ENCODE measurements around the gene NPTN. TPM values are rescaled to one million over a fixed set of nuclear protein-coding genes. Genes with fewer than 3 reads are reported as not detected.

The NPTN gene
- total RNA-seq, 1 experiment from 2014 or later: 164 TPM

- no peak for DNase-seq
- Histone ChIP-seq H3F3A (ENCODE audit: low read length, unreplicated experiment) (no peaks in the 10 kb centered on the region), H3K27me3 (ENCODE audit: low read length) (no peaks in the 10 kb centered on the region), H3K79me2 (ENCODE audit: low read length) (peaks cover 6% of the 10 kb centered on the region), H2AFZ (ENCODE audit: low read length) (no peak overlapping the region), H4K20me1 (ENCODE audit: low read length) (no peaks in the 10 kb centered on the region), H3K27ac (ENCODE audit: low read length) (no peak overlapping the region), H3K9ac (ENCODE audit: low read length) (no peak overlapping the region), H3K4me3 (ENCODE audit: low read length) (no peak overlapping the region), H3K9me3 (ENCODE audit: low read length) (no peaks in the 10 kb centered on the region), H3K9me2 (replicated peaks; ENCODE audit: low read length) (no peaks in the 10 kb centered on the region), H3K4me1 (ENCODE audit: insufficient read depth, low read length) (peaks cover 18% of the 10 kb centered on the region), H3K36me3 (ENCODE audit: low read depth, low read length) (no peaks in the 10 kb centered on the region), H3K4me2 (ENCODE audit: low read length) (no peak overlapping the region)
- CTCF ChIA-PET: no interaction called here
- intact Hi-C loops (cut with micrococcal nuclease): loop anchor here (5.0 kb wide), 1 partner anchor 43 kb away; no protein-coding TSS in a partner anchor
- no peak for TF ChIP-seq EZH2phosphoT487 (IDR thresholded peaks at IDR 0.05; ENCODE audit: borderline replicate concordance, low read length)
- no peak for TF ChIP-seq EZH2 (IDR thresholded peaks at IDR 0.05; ENCODE audit: low read length, unreplicated experiment)
- no peak for TF ChIP-seq CTCF (conservative IDR thresholded peaks at IDR 0.05; ENCODE audit: low read depth, low read length)
- ATAC-seq: no peak
- no TSS peak for BruUV-seq (replicated peaks)
- POLR2A ChIA-PET (ENCODE audit: unreplicated experiment): no interaction called here
Measured at GRCh38 chr15:73679964-73680363, 46.8 kb upstream of the NPTN start.

GRCh38 chr15:73679180-73679579 is 46.0 kb upstream of the NPTN start:
- Histone ChIP-seq H3K9ac (ENCODE audit: low read length) (no peak overlapping the region), H3K9me2 (replicated peaks; ENCODE audit: low read length) (no peaks in the 10 kb centered on the region), H3K4me3 (ENCODE audit: low read length) (no peak overlapping the region), H3K79me2 (ENCODE audit: low read length) (no peaks in the 10 kb centered on the region), H4K20me1 (ENCODE audit: low read length) (no peaks in the 10 kb centered on the region), H3K9me3 (ENCODE audit: low read length) (no peaks in the 10 kb centered on the region), H3K36me3 (ENCODE audit: low read depth, low read length) (no peaks in the 10 kb centered on the region), H2AFZ (ENCODE audit: low read length) (no peak overlapping the region), H3K27me3 (ENCODE audit: low read length) (no peaks in the 10 kb centered on the region), H3K4me1 (ENCODE audit: insufficient read depth, low read length) (peaks cover 18% of the 10 kb centered on the region), H3F3A (ENCODE audit: low read length, unreplicated experiment) (no peaks in the 10 kb centered on the region), H3K4me2 (ENCODE audit: low read length) (no peak overlapping the region), H3K27ac (ENCODE audit: low read length) (no peak overlapping the region)
- ChIA-PET POLR2A (ENCODE audit: unreplicated experiment) (no interaction called here), CTCF (no interaction called here)
- intact Hi-C loops (cut with micrococcal nuclease): no loop called here
- DNase-seq (no peak), ATAC-seq (no peak)
- TF ChIP-seq EZH2phosphoT487 (IDR thresholded peaks at IDR 0.05; ENCODE audit: borderline replicate concordance, low read length) (no peak), CTCF (conservative IDR thresholded peaks at IDR 0.05; ENCODE audit: low read depth, low read length) (no peak), EZH2 (IDR thresholded peaks at IDR 0.05; ENCODE audit: low read length, unreplicated experiment) (no peak)
- no TSS peak for BruUV-seq (replicated peaks)

GRCh38 chr15:73678498-73678897 is 45.3 kb upstream of the NPTN start:
- POLR2A ChIA-PET (ENCODE audit: unreplicated experiment): no interaction called here
- H3K4me1 ChIP-seq (ENCODE audit: insufficient read depth, low read length): peaks cover 14% of the 10 kb centered on the region
- CTCF ChIA-PET: interaction anchor here (0.5 kb wide), 1 partner anchor 42 kb away, joined by 3 read pairs; no protein-coding TSS in a partner anchor

More at GRCh38 chr15:73678498-73678897, 45.3 kb upstream of the NPTN start:
- intact Hi-C loops (cut with micrococcal nuclease): no loop called here
- Histone ChIP-seq H3F3A (ENCODE audit: low read length, unreplicated experiment) (no peaks in the 10 kb centered on the region), H2AFZ (ENCODE audit: low read length) (no peak overlapping the region), H3K27ac (ENCODE audit: low read length) (no peak overlapping the region), H3K4me2 (ENCODE audit: low read length) (no peak overlapping the region), H3K9me3 (ENCODE audit: low read length) (no peaks in the 10 kb centered on the region), H3K79me2 (ENCODE audit: low read length) (no peaks in the 10 kb centered on the region), H3K9me2 (replicated peaks; ENCODE audit: low read length) (no peaks in the 10 kb centered on the region), H3K9ac (ENCODE audit: low read length) (no peak overlapping the region), H3K27me3 (ENCODE audit: low read length) (no peaks in the 10 kb centered on the region), H4K20me1 (ENCODE audit: low read length) (no peaks in the 10 kb centered on the region), H3K36me3 (ENCODE audit: low read depth, low read length) (no peaks in the 10 kb centered on the region), H3K4me3 (ENCODE audit: low read length) (no peak overlapping the region)
- DNase-seq (no peak), ATAC-seq (no peak)
- no TSS peak for BruUV-seq (replicated peaks)
- TF ChIP-seq EZH2 (IDR thresholded peaks at IDR 0.05; ENCODE audit: low read length, unreplicated experiment): no peak
- TF ChIP-seq EZH2phosphoT487 (IDR thresholded peaks at IDR 0.05; ENCODE audit: borderline replicate concordance, low read length): no peak
- TF ChIP-seq CTCF (conservative IDR thresholded peaks at IDR 0.05; ENCODE audit: low read depth, low read length): no peak

Measured in PC-3 (cell line).